ENCODE data around the gene NLRP3. TPM values are rescaled to one million over a fixed set of nuclear protein-coding genes. Genes with fewer than 3 reads are reported as not detected.

The NLRP3 gene
- 0.13 and 0.32 TPM in 2 replicates for total RNA-seq

DNA sequence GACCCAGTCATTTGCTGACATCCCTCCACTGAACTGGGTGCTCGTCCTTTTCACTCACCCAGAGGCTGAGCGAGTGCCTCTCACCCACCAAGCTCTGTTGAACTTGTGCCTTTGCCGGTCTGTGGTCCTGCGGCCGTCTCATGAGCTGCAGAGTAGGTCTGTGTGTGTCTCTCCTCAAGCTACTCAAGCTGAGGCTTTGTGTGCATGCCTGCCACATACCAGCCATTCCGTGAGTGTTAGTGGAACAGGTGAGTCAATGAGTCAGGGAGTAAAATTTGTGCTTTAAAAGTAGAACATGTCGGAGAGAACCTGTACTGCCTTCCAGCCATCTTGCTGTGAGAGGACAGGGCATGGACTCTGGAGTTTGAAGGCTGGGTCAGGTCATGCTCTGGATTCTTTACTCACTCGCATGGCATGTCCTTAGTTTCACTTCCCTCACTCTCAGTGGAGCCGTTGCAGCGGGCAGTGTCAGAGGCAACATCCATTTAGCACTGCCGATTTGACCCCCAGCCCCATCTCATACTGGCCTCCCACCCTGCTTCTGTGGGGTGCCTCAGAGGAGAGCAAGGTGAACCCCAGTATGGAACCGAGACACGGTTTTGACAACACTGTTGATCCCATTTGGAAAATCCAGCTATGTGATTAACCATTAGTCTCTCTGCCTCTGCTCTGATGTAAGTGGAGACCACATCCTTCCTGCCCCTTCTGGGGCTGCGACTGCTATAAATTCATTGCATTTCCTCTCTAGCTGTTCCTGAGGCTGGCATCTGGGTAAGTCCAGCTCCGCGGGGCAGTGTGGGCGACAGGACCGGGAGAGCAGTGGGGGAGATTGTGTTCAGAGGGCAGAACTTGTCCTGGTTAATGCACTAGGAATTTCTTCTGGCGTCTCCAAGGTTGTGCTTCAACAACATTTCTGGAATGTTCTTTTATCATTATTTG is at the start of gene NLRP3:
Gene NLRP3 (plus strand): TSS at position 751 of the 939 bp plus-strand sequence. CDS start 2,628 bp downstream, outside the sequence.

Other genes with a start within 250 kb of the NLRP3 start
- 11.4 and 18.7 TPM in 2 replicates for gene ZNF124, start 244.2 kb upstream of the NLRP3 start, total RNA-seq
- not detected in 2 replicates for gene VN1R5, start 160.1 kb upstream of the NLRP3 start, total RNA-seq
- 29.5 and 51.2 TPM in 2 replicates for gene ZNF496, start 84.3 kb upstream of the NLRP3 start, total RNA-seq
- gene OR2B11, start 41.9 kb downstream of the NLRP3 start, total RNA-seq, result not detected in 2 replicates
- gene OR2C3, start 120.3 kb downstream of the NLRP3 start, total RNA-seq, result not detected in 2 replicates
- gene GCSAML, start 133.0 kb downstream of the NLRP3 start, total RNA-seq, result not detected in 2 replicates
- gene OR2G2, start 172.2 kb downstream of the NLRP3 start, total RNA-seq, result not detected in 2 replicates
- not detected in 2 replicates for gene OR2G3, start 189.4 kb downstream of the NLRP3 start, total RNA-seq